NCI-H2227 (cell line): ENCODE measurements around the gene IFNLR1.

ENCODE experiments used
- DNase-seq: peaks from one replicate; lab custom pipeline; 2025; ENCODE audit not compliant: unreplicated experiment; lab: John Stamatoyannopoulos, UW

The IFNLR1 gene

DNA sequence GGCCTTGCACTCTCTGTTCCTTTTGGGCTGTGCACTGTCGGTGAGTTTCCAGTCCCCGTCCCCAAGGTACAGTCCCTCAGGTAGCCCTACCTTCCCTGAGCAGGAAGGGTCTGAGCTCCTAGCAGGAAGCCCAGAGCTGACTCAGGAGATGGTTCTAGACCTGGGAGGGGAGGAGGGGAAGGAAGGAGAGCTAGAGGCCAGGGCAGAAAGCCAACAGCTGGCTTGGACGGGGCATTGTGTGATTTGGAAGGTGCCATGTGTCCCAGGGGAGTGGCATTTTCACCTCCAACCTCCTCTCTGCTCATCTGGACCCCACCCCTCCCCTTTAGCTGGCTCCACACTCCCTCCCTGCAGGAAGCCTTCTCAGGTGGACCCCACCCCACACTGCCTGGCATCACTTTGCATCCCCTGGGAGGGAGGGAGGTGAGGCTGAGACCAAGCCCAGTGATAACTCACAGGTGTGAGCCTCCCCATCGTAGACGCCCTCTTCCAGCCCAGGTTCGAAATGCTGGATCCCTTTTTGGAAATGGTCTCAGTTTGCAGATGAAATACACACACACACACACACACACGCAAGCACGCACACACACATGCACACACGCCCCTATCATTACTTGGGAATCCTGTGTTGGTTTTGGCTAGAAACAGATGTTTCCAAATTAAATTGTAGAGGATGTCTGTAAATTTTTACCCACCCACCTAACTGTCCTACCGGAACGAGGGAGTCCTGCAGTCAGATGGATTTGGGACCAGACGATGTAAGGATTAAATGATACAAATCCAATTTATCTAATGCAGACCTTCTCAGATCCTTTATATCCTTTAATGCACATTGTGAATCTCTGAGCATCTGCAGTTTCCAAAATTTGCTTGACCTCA, 19.7 kb upstream of the IFNLR1 start:
- no peak for DNase-seq

DNA sequence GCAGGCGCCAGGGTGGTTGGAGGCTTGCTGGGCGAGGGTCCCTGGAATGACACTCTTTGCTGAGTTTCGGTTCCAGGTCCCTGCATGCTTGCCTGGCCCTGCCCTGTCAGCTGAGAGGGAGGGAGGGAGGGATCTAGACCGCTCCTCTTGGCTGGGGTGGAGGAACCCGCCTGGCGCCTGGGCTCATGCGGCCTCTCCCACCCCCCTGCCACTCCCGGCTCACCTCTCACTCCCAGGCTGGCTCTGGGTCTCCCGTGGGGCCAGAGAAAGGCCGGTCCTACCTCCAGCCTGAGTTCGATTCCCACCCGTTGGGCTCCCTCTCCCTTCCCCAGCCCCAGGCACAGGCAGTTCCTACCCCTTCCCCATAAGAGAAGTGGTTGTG, 19.0 kb upstream of the IFNLR1 start:
- DNase-seq = no peak

DNA sequence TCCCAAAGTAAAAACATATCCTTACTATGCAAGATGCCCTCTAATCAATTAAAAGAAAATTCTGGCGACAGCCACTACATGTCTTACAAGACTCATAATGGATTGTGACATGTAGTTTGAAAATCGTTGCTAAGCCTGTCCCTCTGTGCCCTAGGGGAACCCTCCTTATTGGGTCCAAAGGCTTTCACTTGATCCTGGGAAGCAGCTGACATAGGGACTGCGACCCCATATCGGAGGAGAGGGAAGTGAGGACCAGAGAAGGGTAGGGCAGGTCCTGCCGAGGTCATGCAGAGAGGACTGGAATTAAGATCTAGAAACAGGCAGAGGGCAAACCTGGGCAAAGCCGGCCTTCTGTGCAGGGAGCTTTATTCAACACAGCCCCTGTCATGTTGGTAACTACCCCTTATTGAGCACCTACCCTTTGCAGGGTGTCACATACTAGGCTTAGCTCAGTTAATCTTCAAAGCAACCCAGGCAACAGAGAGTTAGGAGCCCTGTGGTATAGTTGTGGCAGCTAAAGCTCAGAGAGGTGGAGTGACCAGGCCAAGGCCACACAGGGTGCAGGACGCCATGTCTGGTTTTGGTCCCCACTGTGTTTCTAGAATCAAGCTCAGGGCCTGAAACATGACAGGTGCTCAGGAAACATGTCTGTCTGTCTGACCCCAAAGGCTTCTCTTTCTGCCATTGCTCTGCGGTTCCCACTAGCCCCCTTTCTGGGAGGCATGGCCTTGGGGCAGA, 18.4 kb upstream of the IFNLR1 start:
- no peak for DNase-seq

GRCh38 chr1:24204116-24204515, 17.0 kb upstream of the IFNLR1 start:
- no peak for DNase-seq

GRCh38 chr1:24203404-24203803, 16.3 kb upstream of the IFNLR1 start:
- DNase-seq = no peak

- no peak for DNase-seq
Observed at GRCh38 chr1:24202987-24203386, 15.9 kb upstream of the IFNLR1 start.

GRCh38 chr1:24202556-24202955, 15.5 kb upstream of the IFNLR1 start:
- DNase-seq = no peak

DNA sequence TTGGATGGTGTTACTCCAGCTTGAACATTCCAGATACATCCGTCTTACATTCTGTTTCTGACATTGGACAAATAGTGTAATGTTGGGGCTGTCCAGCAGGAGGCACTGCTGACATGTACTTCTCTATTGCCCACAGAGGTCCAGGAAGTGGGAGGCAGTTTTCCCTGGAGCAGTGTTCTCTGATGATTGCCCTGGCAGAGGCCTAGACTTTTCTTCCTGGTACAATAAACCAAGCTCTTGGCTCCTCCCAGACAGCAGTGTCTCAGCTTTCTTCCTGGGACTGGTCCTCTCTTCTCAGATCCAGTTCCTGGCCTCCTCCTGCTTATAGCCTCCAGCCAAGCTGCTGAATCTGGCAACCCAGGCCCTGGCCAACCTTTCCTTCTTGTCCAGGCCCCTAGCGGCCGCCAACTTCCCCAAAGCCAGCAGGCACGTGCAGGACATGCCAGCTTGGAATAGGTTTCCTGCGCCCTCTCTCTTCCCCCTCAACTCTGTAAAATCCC, 14.9 kb upstream of the IFNLR1 start:
- peak; percentile 74 for DNase-seq

- peak; percentile 84 for DNase-seq
Observed at GRCh38 chr1:24199291-24199900, 12.3 kb upstream of the IFNLR1 start.

DNA sequence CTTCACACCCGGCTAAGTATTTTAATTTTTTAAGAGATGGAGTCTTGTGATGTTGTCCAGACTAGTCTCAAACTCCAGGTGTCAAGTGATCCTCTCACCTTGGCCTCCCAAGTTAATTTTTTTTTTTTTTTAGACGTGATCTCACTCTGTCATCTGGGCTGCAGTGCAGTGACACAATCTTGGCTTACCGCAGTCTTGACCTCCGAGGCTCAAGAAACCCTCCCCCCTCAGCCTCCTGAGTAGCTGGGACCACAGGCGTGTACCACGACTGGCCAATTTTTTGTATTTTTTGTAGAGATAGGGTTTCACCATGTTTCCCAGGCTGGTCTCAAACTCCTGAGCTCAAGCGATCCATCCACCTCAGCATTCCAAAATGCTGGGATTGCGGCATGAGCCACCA, 11.7 kb upstream of the IFNLR1 start:
- DNase-seq = no peak

DNA sequence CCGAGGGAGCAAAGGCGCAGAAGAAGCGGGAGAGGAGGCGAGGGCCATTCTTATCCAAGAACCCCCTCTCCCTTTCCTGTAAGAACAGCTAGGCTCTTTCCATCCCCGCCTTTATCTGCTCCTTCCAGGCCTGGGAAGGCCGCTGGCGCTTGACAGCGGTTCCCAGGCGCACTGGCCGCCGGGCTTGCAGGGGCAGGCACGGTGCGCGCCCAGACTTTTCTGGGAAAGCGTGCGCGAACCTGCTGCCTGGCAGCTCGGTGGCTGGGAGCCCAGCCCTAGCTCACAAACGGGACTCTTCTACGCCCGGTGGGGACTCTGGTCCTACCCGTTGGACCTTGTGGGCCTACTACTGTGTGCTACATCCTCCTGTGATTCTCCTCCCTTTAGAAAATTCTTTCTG, 8.8 kb upstream of the IFNLR1 start:
- no peak for DNase-seq

- DNase-seq = no peak
Observed at GRCh38 chr1:24195136-24195535, 8.0 kb upstream of the IFNLR1 start.

DNA sequence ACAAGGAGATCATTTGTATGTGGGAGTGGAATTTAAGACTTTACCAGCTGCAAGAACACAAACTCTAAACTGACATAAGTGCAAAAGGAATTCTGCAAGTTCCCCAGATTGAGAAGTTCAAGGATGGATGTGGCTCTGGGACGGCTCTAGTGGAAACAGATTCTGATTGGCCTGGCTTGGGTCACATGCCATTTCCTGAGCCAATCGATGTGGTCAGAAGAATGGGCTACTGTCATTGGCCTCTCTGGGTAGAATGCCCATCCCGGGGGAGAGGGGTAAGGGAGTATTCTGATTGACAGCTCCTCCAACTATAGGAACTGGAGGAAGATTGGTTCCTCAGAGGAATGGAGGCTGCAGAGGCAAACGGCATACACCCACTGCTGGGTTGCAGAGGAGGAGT, 6.0 kb upstream of the IFNLR1 start:
- DNase-seq = no peak

GRCh38 chr1:24191860-24192259, 4.8 kb upstream of the IFNLR1 start:
- DNase-seq = no peak

DNA sequence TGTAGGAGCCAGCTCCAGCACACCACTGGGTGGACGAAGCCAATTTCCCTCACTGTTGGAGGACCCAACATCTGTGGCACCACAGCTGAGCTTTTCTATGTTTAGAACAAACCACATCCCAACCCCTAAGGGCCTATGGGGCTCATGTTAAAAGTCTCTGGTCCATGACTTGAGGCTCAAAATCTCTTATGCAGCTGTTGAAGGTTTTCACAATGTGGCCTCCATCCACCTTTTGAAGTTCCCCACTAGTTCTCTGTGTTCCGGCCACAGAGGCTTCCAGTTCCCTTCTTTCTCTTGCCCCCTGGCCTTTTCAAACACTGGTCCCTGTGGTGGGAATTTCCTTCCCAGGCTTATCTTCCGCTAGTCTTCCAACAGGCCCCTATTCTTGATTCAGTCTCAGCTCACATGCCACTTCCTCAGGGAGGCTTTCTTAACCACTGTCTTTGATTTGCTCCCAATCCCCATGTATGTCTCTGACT, 3.9 kb upstream of the IFNLR1 start:
- DNase-seq = no peak

GRCh38 chr1:24189528-24189927, 2.4 kb upstream of the IFNLR1 start:
- no peak for DNase-seq

GRCh38 chr1:24186711-24186992, 437 bp downstream of the IFNLR1 start:
- no peak for DNase-seq

GRCh38 chr1:24186031-24186710, 918 bp downstream of the IFNLR1 start:
- DNase-seq = no peak

DNA sequence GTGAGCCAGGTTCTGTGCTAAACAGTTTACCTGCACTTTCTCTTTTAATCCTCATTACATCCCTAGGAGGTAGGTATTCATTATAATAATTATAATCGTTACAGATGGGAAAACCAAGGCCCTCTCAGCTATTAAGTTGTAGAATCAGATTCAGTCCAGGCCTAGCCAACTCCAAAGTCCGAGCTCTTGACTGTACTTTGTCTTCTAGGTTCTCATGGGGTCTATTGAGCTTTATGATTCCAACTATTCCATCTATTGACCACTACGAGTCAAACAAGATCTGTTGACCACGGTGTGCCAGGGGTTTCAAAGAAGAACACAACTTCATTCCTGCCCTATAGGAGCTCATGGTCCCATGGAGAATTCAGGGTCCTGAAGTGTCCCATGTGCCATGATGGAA, 2.0 kb downstream of the IFNLR1 start:
- DNase-seq = no peak

DNA sequence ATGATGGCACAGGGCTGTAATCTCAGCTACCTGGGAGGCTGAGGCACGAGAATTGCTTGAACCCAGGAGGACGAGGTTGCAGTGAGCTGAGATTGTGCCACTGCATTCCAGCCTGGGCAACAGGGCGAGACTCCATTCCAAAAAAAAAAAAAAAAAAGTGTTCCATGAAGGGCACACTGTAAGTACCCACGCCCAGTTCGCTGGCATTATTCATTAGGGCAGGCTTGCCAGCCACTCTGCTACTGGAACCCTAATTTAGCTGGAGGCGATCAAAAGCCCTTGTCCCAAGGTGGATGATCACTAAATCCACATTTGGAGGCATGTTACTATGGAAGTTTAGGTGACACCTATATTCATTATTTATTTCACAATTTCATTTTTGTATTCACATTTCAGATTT, 5.0 kb downstream of the IFNLR1 start:
- no peak for DNase-seq

DNA sequence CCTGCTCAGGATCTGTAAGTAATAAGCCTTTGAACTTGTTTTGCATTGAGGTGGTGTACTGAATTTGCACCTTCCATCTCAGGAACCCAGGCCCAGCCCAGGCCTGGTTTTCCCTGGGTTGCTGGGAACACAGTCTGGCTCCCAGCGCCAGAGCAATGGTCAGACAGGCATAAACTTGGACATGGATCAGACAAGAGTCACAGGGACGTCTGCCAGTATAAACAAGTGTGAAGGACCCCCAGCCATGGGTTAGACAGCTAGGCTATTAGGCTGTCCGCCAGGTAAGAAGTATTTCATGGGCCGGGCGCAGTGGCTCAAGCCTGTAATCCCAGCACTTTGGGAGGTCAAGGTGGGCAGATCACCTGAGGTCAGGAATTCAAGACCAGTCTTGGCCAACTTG, 5.5 kb downstream of the IFNLR1 start:
- DNase-seq = no peak
